NCI-H2227 treated with DMSO at 0.1 percent for 48 hours (cell line): ENCODE results near the gene POLR2J3.
"Not testable (repeated sequence)": the region's sequence is repeated elsewhere in the genome, so short reads cannot be mapped to it uniquely, and the experiment has no call there.

Experiments
- DNase-seq: peaks from one replicate; lab custom pipeline; 2025; lab: John Stamatoyannopoulos, UW

The POLR2J3 gene

GRCh38 chr7:102572261-102573239, at the start of gene POLR2J3:
Gene POLR2J3 (minus strand): TSS chr7:102572583. CDS start chr7:102572521, 62 bp downstream.
- DNase-seq, result not testable (repeated sequence)

GRCh38 chr7:102618122-102618521, 45.7 kb upstream of the POLR2J3 start:
- not testable (repeated sequence) for DNase-seq

GRCh38 chr7:102616507-102617125, 44.2 kb upstream of the POLR2J3 start, which contains the start of gene RASA4:
Gene RASA4 (minus strand): TSS chr7:102616756. CDS start chr7:102616689, 67 bp downstream.
- DNase-seq, result not testable (repeated sequence)

- DNase-seq, result not testable (repeated sequence)
Observed at GRCh38 chr7:102615930-102616329, 43.5 kb upstream of the POLR2J3 start.

GRCh38 chr7:102614873-102615272, 42.5 kb upstream of the POLR2J3 start:
- not testable (repeated sequence) for DNase-seq

- not testable (repeated sequence) for DNase-seq
Observed at GRCh38 chr7:102614346-102614697, 41.9 kb upstream of the POLR2J3 start.

GRCh38 chr7:102613575-102614345, 41.4 kb upstream of the POLR2J3 start:
- DNase-seq, result not testable (repeated sequence)

GRCh38 chr7:102611675-102612325, 39.4 kb upstream of the POLR2J3 start:
- not testable (repeated sequence) for DNase-seq

- DNase-seq, result not testable (repeated sequence)
Observed at GRCh38 chr7:102611013-102611674, 38.8 kb upstream of the POLR2J3 start.

GRCh38 chr7:102610441-102610840, 38.1 kb upstream of the POLR2J3 start:
- not testable (repeated sequence) for DNase-seq

GRCh38 chr7:102609734-102610133, 37.4 kb upstream of the POLR2J3 start:
- DNase-seq, result not testable (repeated sequence)

GRCh38 chr7:102606848-102607247, 34.5 kb upstream of the POLR2J3 start:
- DNase-seq, result not testable (repeated sequence)

GRCh38 chr7:102604431-102605145, 32.2 kb upstream of the POLR2J3 start:
- DNase-seq, result not testable (repeated sequence)

- DNase-seq, result not testable (repeated sequence)
Observed at GRCh38 chr7:102602317-102602716, 29.9 kb upstream of the POLR2J3 start.

GRCh38 chr7:102599699-102600098, 27.3 kb upstream of the POLR2J3 start:
- not testable (repeated sequence) for DNase-seq

GRCh38 chr7:102596036-102596435, 23.7 kb upstream of the POLR2J3 start:
- not testable (repeated sequence) for DNase-seq

GRCh38 chr7:102593637-102594334, 21.4 kb upstream of the POLR2J3 start:
- DNase-seq, result not testable (repeated sequence)

- not testable (repeated sequence) for DNase-seq
Observed at GRCh38 chr7:102592477-102593019, 20.2 kb upstream of the POLR2J3 start.

GRCh38 chr7:102589857-102590256, 17.5 kb upstream of the POLR2J3 start:
- DNase-seq, result not testable (repeated sequence)
